Measurements from ENCODE around the gene ABCF2.
A peak's percentile ranks its signal among the peaks of the same experiment; 100 is the strongest.

ABCF2 gene

DNA sequence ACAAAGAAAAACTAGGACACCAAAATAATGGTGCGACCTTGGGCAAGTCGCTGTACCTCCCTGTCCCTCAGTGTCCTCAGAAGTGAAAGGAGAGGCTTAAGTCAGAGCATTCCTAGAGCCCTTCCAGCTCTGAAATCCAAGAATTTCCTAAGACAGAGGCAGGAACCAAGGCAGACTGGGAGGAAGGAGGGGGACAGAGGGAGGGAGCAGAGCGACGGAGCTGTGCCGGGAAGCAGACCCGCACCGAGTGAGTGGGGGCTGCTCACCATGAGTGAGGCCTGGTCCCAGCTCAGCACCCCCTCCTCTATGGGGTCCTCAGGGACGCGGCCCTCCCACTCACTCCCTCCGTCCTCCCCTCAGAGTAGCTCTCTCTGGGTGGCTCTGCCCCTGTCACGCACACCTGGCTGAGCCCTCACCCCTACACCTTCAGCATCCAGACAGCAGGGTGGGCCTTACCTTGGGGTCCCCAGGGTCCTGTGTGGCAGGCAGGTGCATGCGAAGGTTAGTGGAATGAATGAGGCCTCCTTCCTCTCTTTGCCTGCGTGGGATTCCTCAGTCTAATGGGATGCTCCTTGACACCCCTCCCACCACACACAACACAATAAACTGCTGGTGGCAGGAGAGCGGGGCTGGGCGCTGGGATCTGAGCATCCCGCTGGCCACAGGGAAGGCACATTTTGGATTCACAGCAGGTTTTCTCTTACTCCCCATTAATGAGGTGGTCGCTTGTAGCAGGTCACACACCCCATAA is 26.1 kb upstream of the ABCF2 start:
- no peak for DNase-seq (ENCODE audit: low read depth, low spot score)

DNA sequence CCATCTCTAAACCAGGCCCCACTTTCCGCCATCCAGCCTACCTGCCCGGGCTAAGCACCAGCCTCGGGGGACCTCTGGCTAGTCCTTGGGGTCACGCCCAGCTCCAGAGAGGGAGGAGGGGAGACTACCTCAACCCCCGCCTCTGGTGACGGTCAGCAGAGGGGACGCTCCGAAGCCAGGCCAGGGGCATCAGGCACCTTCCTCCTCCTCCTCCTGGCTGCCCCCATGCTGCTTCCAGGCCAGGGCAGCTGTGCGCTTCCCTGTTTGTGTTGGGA is 25.5 kb upstream of the ABCF2 start:
- DNase-seq (ENCODE audit: low read depth, low spot score): no peak

DNA sequence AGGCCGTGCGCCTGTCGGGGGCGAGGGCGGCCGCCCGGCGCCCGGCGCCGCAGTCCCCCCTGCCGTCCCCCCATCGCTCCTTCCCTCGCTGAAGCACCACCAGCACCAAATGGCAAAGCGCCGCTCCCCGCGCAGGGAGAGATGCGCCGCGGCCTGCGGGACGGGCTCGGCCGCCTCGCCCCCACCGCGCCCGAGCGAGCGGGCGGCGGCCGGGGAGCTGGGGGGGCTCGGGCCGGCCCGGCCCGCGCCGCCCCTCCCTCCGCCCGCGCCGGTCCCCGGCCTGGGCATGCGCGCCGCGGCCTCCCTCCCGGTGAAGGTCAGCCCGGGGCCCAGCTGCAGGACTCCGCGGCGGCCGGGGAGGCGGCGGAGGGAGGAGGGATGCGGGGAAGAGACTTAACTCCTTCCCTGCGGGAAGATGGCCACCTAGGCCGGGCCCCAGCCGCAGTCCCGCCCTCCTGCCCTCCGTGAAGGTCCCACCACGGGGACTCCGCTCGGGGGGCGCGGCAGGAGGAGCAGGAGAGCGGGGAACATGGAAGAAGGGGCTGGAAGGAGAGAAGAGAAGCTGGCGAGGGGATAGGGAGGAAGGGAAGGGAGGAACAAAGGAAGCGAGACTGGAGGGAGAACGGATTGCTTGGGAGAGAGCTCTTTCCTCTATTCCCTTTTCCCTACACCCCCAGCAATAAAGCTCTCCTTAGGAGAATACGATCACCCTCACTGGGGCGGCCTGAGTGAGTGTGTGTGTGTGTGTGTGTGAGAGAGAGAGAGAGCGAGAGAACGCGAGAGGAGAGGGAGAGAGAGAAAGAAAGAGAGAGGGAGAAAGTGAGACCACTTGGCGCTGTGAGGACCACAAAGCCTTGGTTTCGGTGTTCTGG is 24.9 kb upstream of the ABCF2 start:
- DNase-seq (ENCODE audit: low read depth, low spot score): no peak

DNA sequence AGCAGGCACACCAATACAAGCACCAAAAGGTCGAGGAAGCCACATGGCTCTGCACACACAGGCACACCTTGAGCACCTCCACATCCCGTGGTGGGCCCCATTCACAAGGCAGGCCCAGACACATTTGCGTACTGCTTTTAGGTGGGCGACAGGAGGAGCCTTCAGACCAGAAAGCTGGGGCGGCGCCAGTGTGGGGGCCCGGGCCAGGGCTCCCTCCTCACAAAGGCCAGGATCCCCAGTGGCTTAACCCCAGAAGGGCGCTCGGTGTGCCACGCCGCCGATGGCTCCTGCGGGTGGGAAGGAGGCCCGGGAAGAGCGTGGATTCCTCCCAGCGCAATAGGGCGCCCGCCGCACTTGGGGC is 24.3 kb upstream of the ABCF2 start:
- no peak for DNase-seq (ENCODE audit: low read depth, low spot score)

DNA sequence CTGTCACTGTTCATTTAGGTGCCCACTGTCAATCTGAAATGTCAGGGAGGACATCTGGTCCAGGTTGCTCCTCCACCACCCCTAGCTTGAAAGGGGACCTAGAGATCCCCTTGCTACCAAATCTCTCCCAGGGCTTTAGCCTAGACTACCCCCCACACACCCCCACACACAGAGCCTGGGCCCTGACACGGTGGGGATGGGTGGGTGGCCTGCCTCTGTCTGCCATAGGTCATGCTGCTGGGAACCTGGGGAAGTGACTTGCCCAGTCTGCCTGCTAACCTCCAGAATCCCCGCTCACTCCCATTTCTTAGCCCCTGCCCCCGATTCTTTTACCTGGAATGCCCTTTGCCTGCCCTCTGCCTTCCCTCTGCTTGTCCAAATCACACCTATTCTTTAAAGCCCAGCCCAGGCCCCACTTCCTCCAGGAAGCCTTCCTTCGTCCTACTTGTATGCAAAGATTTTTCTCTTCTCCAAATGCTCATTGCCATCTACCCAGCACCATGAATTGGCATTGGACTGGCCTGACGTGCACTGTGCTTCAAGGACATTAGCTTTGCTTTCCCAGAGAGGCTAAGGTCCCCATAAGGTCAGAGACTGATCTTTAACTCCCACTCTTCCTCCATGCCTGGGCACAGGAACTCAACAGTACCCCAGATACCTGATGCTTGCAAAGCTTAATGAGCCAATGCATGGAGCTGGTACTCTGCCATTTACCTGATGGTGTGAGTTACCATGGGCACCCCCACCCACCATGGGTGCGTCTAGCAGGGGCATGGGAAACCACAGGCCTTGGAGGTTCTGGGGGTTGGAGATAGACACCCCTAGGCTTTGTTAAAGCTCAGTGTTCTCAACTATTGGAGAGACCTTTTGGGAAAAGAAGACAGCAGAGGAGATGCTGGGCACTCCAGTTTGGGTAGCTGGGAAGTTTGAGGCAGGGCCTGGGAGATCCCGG is 23.5 kb upstream of the ABCF2 start:
- DNase-seq (ENCODE audit: low read depth, low spot score): no peak

DNA sequence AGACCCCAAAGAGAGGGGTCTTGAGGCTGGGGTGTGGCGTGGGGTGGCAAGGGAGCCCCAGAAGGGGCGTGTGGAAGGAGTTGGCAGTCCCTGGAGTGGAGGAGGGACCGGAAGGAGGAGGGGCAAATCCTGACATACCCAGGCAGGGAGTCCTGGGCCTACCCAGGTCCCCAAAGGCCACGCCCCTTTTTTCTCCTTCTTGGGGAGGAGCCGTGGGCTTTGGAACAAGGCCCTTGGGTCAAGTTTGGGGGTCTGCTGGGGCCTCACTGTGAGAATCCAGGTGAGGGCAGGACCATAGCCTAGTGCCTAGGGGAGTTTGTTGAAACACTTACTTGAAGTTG is 22.7 kb upstream of the ABCF2 start:
- no peak for DNase-seq (ENCODE audit: low read depth, low spot score)

DNA sequence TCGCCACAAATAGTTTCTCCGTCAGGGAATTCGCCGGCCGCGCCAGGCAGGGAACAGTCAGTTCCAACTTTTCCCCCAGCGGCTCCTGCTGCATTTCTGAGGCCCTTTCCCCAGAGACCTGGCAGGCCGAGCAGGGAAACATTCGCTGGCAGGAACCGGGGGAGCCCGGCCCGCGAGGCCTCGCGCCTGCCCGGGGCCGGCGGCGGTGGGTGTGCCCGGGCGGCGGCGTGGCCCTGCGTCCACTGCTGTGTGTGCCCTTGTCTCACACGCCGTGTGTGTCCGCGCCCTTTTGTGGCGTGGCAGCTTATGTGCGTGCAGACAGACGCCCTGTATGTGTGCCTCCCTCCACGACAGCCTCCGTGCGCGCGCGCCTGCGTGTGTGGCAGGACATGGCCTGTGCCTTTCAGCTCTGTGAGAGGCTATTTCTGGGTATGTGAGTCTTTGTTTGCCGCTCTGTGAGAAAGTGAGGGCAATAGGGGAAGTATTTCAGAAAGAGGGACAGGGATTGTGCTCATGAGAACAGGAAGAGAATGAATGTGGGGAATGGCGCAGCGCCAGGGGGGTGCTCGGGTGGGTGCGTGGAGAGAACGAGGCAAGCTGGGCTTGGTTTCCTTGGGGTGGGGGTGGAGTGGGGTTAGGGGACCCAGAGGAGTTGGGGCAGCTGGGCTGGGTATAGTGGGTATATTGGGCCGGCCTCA is 22.2 kb upstream of the ABCF2 start:
- DNase-seq (ENCODE audit: low read depth, low spot score): no peak

DNA sequence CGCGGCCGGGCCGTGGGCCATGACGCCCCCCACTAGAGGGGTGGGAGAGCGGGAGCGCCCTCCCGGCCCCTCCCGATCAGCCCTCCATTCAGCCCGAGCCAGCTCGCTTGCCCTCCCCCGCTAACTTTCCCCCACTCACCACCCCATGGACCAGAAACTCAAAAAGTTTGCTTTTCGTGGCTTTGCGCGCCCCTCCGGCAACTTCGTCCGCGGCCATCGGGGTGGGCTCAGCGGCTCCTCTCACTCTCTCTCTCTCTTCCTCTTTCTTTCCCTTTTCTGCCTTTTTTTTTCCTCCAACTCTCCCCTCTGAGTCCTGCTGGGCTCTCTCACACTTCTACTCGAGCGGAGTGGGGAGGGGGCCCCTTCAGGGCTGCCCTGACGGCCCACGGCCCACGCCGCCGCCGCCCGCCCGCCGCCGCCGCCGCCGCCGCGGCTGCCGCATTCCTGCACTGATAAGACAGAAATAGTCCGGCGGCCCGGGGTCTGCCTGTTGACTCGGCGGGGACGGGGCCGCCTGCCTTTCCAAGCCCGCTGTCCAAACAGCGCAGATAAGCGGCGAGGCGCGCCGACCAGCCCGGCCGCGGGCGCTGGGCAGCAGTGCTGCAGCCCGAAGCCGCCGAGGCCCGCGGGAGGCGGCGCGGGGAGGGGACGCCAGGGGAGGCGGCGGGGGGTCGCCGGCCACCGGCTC is 21.5 kb upstream of the ABCF2 start, which contains the start of gene SMARCD3:
Gene SMARCD3 (minus strand): TSS at position 349 of the 688 bp plus-strand sequence. CDS start 132 bp downstream, at position 217.
- DNase-seq (ENCODE audit: low read depth, low spot score): peak; percentile 74

DNA sequence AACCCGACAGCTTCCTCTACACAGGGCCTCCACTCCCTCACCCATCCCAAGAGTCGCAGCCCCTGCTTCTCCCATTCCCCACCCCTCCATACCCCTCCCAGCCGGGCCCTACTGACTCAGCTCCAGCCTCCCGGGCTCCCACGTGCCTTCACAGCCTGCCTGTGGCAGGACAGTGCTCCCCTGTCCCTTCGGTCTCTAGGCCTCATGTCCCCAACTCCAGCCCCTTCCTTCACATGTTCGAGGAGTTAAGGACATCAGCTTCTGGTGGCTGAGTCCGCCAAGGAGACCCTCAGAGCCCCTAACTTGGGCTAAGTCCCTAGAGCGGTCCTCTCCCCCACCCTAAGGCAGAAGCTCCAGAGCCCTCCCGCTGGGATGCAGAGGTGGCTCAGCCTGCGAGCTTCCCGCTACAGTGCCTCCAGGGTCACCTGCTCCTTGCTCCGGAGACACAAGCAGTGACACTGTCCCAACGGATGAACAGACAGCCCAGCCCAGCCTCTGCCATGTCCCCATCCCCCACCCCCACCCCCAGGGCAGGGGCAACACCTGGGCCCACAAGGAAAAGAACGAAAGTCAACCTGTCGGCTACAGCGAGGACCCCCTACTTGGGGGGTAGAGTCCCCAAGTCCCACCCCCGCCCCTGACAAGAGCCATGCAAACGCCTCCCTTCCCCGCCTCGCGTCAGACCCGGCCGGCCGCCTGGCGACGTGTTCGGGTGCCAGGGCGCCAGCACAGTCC is 20.8 kb upstream of the ABCF2 start:
- DNase-seq (ENCODE audit: low read depth, low spot score): no peak

DNA sequence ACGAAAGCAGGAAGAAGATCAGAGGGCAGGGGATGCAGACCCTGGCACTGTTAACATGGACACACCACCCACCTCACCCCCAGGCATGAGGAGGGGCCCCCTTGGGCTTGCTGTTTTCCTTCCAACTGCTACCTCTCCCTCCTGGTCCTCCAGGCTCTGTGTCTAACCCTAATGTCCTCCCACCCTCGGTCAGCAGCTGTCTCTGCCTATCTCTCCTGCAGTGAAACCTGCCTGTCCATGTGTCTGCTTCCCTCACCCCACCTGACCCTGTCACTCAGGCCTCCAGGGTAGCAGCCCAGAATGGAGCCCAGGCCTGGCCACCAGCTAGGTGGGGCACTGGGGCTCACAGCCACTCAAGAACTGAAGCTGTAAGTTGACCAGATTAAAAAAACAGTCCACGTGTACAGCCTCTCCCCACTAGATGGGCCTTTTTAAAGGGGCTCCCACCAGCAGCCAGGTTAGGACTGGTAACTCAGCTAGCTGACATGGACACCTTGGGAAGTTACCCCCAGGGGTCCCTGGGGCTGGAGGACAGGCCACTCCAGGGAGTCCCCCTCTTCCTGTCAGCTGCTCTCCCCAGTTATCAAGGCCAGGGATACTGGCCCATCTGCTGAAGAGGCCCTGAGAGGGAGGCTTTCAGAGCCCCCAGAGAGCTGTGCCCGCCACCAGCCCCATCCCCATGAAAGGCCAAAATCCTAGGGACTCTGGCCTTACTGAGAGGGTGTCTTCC is 20.0 kb upstream of the ABCF2 start:
- DNase-seq (ENCODE audit: low read depth, low spot score): no peak

DNA sequence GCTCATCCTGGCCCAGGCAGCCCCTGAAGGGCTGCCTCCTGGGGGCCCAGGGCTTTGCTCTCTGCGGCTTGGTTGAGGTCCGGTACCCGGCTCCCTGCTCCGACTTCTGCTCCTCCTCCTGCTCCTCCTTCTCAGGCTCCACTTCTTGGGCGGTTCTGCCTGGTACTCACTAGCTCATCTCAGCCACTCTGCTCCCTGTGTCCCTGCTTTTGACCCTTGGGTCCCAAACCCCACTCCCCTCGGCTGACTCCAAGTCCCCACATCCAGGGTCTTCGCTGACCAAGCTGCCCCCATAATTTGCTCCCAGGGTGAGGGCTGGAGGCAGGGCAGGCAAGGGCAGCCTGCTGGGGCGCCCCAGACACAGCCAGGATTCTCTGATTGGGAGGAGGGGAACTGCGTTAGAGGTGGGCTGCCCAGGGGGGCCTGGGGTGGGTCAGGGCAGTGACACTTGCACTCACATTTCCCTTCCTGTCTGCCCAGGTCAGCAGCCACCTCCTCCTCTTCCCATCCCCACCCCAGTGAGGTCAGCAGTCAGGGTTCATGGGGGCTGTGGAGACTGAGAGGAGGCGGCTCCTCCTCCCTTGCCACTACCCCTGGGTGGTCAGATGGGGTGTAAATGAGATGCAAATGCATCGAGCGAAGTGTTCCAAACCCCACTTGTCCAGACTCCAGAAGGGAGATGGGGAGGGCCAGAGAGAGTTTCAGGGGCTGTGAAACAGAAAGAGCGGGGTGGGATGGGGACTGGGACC is 19.3 kb upstream of the ABCF2 start:
- DNase-seq (ENCODE audit: low read depth, low spot score): no peak

DNA sequence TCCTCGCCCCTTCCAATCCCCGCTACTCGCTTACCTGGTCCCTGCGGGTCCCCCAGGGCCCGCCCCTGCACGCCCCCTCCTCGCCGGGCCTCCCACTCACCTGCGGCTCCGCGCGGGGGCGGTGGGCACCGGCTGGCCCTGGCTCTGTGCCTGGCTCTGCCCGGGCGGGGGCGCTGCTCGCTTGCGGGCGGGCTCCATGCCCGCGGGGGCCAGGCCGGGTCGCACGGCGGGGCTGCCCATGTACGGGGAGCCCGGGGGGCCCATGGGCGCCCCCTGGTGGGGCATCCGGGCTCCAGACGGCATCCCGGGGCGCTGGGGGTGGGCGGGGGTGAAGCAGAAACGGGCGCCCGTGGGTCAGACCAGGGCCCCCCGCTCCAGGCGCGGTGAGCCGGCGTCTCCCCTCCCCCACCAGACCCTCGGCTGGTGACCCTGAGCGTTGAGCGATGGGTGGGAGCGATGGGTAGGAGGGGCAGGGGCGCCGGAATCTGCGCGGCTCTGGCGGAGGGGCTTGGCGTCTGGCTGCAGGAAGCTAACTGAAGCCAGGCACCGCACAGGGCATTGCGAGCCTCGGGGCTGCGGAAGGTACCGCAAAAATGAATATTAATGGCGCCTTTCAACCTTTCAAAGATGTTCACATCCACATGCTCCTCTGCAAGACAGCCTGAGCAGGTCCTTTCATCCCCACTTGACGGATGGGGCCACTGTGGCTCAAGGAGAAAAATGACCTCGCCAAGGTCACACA is 18.5 kb upstream of the ABCF2 start:
- DNase-seq (ENCODE audit: low read depth, low spot score): no peak

DNA sequence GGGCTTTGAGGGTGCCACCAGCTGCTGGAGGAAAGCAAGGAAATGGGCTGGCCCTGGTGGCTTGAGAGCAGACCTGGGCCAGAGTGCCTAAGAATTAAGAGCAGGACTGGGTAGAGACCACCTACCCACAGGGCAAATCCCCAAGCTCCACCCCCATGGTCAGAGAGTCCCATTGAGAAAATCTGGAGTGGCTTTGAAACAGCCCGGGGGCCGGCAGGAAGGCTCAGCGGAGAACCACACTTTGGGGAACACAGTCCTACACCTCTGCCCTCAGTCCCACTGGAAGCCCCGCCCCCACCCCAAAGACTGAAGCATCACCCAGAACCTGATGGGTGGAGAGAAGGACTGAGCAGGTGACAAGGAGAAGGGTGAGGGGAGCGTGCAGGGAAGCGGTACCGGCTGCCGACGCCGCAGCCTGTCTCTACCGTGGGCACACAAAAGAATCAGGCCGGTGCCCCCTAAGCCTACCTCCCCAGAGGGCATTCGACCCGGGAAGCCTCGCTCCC is 17.9 kb upstream of the ABCF2 start:
- no peak for DNase-seq (ENCODE audit: low read depth, low spot score)

DNA sequence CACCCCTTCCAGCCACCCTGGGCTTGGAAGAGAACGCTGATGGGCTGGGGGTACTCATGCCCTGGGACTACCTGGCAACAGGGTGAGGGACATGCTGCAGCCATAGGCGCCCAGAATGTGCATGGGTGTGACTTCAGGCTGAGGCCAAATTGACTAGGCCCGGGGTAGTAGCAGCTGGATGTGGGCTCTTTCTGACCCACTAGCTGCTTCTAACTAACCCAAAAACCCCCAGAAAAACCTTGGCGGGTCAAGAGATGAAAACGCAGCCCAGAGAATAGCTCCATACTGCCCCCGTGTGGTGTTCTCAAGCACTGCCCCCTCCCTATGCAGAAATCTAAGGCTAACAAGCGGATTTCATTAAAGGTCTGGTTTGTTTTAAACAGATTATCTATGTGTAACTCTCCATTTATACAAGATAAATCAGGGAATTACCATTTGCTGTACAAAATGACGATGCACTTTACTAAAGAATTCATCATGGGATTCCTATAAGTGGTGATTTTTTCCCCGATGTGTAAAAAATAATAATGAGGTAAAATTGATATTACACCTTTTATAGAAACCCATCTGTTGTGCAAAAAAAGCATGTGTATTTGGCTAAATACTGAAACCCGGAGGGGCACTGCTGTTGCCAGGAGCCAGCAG is 17.3 kb upstream of the ABCF2 start:
- DNase-seq (ENCODE audit: low read depth, low spot score): peak; percentile 72

DNA sequence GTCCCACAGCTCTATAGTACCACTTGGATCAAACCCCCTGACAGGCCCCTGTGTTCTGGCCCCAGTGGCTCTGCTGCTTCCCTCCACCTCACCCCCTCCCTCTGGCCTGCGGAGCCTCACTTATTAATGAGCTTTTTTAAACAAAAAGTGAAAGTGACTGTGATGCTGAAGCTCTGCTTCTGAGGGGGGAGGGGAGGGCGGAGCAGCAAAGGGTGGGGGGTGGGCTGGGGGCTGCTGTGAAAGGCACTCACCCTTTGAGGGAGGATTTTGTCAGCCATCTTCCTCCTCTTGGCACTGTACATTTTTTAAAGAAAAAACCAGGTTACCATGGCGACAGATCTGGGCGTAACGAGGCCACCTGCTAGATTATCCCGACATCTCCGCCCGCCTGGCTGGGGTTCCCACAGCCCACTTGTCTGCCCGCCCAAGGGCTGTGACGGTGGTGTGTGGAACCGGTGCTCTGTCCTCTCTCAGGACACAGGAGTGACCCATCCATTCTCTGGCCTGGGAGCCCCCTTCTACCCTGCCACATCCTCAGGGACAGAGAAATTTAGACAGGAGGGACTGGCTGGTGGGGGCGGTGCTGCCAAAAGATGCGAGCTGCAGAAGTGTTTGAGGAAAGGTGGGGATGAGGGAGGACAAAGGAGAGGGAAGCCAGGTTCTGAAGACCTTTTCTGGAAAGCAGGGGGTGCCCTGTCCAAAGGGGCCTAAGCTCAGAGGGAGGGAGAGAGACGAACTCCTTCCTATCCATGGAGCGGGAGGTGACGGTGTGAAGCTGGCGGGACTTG is 16.6 kb upstream of the ABCF2 start:
- no peak for DNase-seq (ENCODE audit: low read depth, low spot score)

DNA sequence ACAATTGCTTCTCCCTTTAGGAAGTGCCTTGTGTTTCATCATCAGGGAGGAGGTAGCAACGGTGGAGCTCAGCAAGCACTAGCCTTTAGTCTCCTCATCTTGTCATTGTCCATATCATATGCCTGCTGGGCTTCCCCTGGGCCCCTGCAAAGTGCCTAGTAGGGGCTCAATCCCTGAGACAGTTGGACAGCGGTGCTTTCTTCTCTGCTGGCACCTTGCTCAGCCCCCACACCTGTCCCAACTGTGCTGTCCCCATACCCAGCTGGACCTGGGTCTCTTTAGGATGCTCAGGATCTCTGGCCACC is 16.0 kb upstream of the ABCF2 start:
- DNase-seq (ENCODE audit: low read depth, low spot score): no peak
